DMS79 (cell line): ENCODE measurements around the gene SLC51A.
"Not testable (repeated sequence)": the region's sequence is repeated elsewhere in the genome, so short reads cannot be mapped to it uniquely, and the experiment has no call there.

Experiments
- DNase-seq: peaks from one replicate; lab custom pipeline; 2025; lab: John Stamatoyannopoulos, UW

Gene SLC51A

DNA sequence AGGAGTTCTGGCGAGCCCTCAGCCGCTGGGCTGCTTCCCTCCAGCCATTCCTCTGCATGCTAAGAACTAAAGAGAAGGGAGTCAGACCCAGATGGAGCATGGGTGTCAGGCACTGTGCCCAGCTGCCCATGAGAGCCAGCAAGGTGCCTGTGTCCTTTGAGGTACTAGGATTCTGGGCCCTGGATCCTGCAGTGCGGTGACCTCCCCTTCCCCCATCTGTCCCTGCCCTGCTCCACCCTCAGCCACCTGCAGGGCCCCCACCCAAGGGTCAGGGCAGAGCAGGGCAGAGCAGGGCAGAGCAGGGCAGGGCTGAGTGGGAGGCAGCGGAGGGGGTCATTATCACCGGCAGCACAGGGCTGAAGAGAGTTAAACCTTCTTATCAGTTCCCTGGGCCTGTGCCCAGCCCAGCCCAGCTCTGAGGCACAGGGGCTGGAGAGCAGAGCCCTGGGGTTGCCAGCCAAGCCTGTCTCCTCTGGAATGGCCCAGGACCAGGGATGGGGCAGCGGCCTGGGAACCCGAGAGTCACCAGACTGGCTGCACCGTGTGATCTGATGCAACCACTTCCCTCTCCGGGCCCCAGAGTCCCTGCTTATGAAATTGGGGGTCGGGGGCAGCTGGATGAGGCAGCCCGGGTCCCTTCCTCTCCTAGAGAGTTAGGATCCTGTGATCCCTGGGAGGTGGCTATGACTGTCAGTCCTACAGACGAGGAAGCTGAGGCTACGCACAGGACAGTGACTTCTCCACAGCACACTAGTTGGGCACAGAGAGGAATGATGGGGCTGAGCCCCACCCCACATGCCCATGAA, 22.4 kb upstream of the SLC51A start:
- no peak for DNase-seq

DNA sequence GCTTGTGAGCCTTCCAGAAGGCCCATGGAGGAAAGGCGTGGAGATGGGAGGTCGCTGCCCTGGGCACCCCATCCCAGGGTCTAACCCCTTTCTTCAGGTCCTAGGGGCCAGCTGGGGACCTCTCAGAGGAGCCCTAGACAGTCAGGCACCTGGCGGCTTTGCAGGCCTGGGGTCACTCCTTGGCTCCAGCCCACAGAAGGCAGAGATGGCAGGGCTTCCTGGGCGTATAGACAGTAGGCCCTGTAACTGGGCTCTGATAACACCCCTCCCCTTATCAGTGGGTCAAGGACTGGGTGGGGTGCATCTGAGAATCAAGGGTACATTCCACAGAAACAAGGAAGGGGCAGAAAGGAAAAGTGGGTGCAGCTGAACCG, 21.8 kb upstream of the SLC51A start:
- DNase-seq, result no peak

- no peak for DNase-seq
Observed at GRCh38 chr3:196195664-196196265, 20.6 kb upstream of the SLC51A start.

DNA sequence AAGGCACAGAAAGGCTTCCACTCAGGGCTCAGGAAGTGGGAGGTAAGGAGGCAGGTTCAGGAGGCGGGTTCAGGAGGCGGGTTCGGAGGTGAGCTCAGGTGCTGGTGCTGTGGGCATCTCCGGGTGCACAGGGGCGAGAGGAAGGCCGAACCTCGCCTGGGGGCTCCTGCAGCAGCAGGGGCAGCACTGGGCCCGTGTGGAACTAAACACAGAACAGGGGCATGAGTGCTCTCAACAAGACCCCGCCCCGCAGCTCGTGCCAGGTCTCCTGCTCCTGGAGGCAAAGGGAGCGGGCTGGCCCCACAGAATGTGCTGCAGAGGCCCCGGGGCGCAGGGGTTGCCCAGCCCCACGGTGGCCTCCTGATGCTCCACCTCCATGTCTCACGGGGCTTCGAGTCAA, 18.8 kb upstream of the SLC51A start:
- DNase-seq, result no peak

- no peak for DNase-seq
Observed at GRCh38 chr3:196198081-196198675, 18.2 kb upstream of the SLC51A start.

DNA sequence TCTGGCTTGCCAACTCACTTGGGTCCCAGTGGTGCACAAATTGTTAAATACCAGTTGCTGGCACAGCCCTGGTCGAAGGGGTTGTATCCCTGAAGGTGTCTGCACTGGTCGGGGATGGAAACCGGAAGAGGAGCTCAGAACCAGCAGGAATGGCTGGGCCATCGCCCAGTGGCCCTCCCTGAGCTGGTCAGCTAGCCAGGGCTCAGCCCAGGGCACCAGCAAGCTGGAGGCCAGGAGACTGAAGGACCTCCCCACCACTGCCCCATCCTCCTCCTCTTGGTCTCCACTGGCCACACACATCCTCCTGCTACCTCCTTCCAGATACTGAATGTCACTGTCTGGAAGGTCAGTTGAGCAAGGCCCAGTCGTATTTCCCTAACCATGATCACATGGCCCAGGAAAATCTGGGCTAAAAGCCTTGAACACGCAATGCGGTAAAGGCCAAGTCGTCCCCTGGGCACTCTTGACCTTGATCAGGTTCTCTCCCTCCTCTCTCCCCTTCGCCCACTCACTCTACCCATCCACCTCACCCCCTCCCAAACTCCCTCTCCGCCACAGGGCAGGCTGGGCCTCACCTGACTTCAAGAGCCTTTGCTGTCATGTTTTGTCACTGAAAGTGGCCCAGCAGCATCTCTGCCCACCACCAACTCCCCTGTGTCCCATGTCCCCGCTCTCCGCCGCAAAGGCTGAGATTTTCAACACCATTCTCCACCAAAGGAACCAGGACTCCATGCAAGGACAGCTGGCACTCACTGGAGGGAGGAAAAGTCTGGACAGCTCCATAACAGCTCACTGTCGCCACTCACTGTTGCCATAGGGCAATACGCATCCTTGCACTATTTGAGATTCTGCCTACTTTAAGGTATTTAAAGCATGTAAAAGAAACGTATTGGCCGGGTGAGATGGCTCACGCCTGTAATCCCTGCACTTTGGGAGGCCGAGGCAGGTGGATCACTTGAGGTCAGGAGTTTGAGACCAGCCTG, 17.3 kb upstream of the SLC51A start:
- no peak for DNase-seq

DNA sequence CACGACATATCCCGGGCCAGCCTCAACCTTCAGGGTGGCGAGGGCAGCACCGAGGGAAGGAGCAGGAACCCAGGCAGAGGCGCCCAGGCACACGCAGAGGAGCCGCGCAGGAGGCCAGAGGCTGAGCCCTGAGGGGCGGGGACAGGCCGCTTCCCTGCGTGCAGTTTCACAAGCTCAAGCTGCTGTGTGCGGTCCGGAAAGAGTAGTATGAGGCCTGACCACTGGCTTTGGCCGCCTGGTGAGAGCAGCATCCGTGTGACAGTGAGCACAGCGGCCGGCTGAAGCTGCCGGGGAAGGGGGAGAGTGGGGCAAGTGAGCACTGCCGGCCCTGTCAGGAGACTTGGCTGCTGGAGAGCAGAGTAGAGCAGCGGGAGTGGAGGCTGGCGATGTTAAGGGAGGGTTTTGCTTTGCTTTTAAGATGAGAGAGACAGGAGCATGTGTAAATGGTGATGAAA, 13.8 kb upstream of the SLC51A start:
- no peak for DNase-seq

GRCh38 chr3:196203846-196204245, 12.5 kb upstream of the SLC51A start:
- no peak for DNase-seq

DNA sequence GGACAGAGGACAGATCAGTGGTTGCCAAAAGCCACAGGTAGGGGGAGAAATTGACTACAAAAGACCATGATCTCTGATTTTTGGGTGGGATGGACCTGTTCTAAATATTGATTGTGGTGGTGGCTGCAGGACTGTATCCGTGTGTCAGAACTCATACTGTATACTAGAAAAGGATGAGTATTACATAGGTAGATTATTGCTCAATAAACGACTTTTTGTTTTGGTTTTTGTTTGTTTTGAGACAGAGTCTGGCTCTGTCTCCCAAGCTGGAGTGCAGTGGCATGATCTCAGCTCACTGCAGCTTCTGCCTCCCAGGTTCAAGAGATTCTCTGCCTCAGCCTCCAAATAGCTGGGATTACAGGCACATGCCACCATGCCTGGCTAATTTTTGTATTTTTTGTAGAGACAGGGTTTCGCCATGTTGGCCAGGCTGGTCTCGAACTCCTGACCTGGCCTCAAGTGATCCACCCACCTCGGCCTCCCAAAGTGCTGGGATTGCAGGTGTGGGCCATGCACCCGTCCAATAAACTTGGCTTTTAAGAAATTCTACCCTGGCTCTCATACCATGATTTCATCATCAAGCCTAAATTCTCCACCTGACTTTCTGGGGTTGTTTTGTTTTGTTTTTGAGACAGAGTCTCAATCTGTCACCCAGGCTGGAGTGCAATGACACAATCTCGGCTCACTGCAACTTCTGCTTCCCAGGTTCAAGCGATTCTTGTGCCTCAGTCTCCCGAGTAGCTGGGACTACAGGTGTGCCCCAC, 10.7 kb upstream of the SLC51A start:
- not testable (repeated sequence) for DNase-seq

DNA sequence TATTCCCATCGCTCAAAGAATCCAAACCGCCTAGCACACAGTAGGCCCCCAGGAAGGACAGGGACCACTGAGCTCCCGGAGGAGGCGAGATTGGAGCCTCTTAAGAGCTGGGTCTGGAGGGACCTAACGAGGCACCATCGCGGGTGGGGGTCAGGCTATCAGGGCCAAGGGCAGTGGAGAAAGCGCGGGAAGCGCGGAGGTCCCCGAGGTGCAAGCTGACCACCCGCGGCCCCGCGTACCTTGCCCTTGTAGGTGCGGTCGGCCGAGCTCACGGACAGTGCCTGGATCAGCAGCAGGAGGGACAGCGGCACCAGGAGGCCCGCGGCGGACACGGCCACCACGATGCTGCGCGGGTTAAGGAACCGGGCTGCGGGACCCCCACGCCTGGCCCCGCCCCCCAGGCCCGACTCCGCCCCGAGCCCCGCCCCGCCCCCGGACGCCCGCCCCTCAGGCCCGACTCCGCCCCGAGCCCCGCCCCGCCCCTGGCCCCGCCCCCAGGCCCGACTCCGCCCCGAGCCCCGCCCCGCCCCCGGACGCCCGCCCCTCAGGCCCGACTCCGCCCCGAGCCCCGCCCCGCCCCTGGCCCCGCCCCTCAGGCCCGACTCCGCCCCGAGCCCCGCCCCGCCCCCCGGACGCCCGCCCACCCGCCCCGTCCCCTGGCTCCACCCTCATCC, 9.0 kb upstream of the SLC51A start:
- DNase-seq, result no peak

GRCh38 chr3:196207833-196208607, 8.3 kb upstream of the SLC51A start:
- DNase-seq, result no peak

DNA sequence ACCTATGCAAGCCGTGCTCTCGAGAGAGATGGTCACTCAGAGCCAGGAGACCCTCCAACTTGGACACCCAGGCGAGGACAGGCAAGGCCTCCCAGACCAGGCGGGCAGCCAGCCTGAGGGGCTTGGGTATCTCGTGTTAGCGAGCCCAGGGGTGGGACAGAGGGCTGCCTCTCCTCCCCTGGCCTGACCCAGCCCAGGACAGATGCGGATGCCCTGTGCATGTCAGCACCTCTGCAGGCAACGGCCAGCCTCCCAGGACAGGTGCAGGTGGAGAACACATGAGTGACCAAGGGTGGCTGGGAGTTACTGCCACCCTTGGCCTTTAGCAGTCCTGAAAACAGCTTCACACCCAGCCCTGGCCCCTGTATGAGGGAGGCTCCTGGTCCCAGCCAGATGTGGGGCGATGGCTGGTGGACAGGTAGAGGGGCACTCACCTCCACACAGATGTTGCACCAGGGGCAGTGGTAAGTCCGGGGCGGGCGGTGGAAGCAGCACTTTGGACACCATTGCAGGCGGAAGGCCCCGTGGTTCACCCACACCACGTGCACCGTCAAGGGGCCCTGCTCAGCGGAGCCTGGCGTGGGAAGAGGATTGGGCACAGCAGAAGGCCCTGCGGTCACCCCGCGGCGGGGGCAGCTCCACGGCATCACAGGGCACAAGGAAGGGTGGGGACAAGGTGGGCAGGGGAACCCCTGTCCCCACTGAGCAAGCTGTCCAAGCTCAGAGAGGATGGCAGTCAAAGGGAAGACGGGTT, 7.2 kb upstream of the SLC51A start:
- no peak for DNase-seq

DNA sequence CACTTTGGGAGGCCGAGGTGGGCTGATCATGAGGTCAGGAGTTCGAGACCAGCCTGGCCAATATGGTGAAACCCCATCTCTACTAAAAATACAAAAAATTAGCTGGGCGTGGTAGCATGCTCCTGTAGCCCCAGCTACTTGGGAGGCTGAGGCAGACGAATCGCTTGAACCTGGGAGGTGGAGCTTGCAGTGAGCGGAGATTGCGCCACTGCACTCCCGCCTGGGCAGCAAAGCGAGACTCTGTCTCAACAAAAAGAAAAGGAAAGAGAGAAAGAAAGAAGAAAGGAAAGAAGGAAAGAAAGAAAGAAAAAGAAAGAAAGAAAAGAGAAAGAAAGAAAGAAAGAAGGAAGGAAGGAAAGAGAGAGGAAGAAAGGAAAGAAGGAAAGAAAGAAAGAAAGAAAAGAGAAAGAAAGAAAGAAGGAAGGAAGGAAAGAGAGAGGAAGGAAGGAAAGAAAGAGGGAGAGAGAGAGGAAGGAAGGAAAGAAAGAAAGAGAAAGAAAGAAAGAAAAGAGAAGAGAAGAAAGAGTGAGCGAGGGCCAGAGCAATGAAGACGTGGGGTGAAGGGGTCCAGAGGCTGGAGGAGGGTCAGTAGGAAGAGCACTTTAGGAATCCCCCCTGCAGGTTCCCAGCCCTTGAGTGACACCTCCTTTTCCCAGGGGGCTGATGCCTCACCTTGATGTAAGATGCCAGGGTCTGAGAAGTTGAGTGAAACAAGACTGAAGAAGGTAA, 6.2 kb upstream of the SLC51A start:
- DNase-seq, result not testable (repeated sequence)

DNA sequence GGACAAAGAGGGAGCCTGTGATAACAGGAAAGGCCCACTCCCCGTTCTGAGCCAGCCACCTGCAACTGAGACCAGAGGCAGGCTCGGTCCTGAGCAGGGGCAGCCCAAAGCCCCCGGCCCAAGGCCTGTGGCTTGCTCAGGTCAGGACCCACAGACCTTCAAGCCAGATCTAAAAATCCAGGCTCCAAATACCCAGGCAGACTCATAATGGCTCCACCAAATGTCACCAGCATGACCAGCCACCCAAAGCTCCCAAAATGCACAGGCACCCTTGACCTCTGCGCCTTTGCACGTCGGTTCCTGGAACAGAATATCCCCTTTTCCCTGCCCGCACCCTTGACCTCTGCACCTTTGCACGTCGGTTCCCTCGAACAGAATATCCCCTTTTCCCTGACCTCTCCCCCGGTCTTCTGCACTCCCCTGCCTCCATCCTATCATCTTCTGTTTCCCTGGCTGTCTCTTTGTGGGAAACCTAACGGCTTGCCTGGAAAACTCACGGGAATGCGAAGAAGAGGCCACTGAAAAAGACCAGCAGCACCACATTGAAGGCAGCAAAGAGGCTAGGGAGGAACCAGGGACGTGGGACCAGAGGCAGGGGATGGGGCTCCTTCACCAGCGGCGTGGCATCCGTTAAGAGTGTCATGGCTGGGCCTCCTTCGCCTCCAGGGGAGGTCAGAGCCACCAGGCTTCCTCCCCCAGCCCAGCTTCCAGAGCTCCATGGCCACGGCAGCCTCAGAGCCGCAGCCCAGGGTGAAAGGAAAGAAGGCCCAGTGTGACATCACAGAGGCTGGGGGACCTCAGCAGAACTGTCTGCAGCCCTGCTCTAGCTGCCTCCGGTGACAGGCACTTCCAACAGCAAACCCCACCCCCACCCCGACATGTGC, 5.4 kb upstream of the SLC51A start, which contains the start of gene ZDHHC19:
Gene ZDHHC19, minus strand, starts transcription at position 728 of the 884 bp plus-strand sequence. Its CDS starts 85 bp downstream, at position 643.
- no peak for DNase-seq

DNA sequence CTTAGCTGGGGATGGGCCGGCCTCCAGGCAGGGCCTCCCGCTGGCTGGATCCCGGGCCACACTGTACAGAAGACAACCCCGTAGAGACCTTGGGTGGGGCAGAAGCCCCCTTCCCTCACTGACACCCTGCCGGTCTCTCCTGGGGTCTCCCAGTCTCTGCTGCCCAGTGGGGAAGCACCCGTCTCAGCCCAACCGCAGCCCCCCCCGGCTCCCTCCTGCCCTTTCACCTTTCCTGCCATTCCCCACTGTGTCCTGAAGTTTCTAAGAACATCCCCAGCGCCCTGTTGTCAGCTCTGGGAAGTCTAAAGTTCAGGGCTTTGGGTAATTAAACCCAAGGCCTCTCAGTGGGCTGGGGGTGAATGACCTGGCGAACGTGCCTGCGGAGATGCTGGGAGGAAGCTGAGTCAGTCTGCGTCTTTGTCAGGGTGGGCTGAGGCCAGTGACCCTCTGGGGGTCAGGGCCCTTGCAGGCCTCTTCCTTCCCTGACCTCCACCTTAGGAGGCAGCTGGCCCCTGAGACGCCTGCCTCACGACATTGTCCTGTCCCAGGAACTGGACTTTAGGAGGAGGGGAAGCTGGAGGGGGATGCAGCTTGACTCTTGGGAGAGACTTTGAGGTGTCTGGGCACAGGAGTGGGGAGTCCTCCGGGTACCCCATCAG, 1.4 kb upstream of the SLC51A start:
- DNase-seq, result no peak

DNA sequence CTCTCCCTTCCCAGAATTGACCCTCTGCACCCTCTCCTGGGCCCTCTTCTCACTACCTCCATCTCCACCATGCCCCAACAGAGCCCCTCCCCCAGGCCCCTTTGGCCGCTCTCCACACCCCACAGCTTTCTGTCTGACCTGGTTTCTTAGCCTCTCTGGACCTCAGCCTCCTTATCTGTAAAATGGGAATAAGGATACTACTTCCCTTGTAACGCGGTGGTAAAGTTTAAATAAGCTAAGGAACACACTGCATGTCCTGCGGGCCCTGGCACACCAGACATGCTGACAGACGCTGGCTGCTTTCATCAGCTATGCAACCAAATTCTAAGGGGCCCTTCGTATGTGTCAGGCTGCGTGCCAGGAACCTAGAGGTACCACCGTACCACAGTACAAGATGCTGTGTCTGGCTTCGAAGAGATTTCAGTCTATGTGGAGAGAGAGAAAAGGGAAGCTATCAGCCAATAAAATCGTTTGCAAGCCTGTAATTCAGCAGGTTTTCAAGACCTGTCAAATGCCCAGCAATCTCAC, 777 bp upstream of the SLC51A start:
- no peak for DNase-seq
